GM12878 (cell line): Measurements from ENCODE around the gene RBM19.

Source experiments
- BMI1 ChIP-seq: fragments of 450-650 bp; IDR thresholded peaks from 2 replicates; pipeline ENCODE4 v1.6.1; 2016; ENCODE audit warnings: mild to moderate bottlenecking, moderate library complexity, borderline replicate concordance
- EED ChIP-seq: sonication (generic); IDR thresholded peaks from 2 replicates; pipeline ENCODE4 v1.6.1; 2016; ENCODE audit warnings: antibody characterized with exemption, low read depth
- FOXK2 ChIP-seq: fragments of 450-650 bp; IDR thresholded peaks from 2 replicates; pipeline ENCODE4 v1.6.1; 2017; ENCODE audit warnings: mild to moderate bottlenecking, moderate library complexity
- HDAC2 ChIP-seq: fragments of 200-600 bp; sonication (generic); IDR thresholded peaks from 2 replicates; pipeline ENCODE4 v1.6.1; 2017
- HDGF ChIP-seq: fragments of 450-650 bp; IDR thresholded peaks from 2 replicates; pipeline ENCODE4 v1.6.1; 2016; ENCODE audit warnings: antibody characterized with exemption
- POLR2A ChIP-seq: IDR thresholded peaks from 2 replicates; pipeline ENCODE4 v1.6.1; 2011; ENCODE audit warnings: low read depth, mild to moderate bottlenecking, low read length
- RFX5 ChIP-seq: IDR thresholded peaks from 2 replicates; pipeline ENCODE4 v1.6.1; 2011; ENCODE audit warnings: low read depth, low read length, improper control_type of control experiment
- SIX5 ChIP-seq: IDR thresholded peaks from 2 replicates; pipeline ENCODE4 v1.6.1; 2011; ENCODE audit warnings: mild to moderate bottlenecking, low read depth, low read length, moderate library complexity; ENCODE audit not compliant: severe bottlenecking
- TCF12 ChIP-seq: IDR thresholded peaks from 2 replicates; pipeline ENCODE4 v1.6.1; 2011; ENCODE audit warnings: low read depth, mild to moderate bottlenecking, low read length
- TF ChIP-seq, protein P1 (sequence below), 3 experiments: IDR thresholded peaks in 2 of 3; conservative IDR thresholded peaks in 1 of 3; 2 replicates each; pipeline ENCODE4 v1.5.1; 2011; ENCODE audit warnings: low read depth in 3 of 3, low read length in 3 of 3, mild to moderate bottlenecking in 3 of 3, control low read depth in 2 of 3, moderate library complexity in 2 of 3, inconsistent platforms in 1 of 3, mixed read lengths in 1 of 3; ENCODE audit not compliant: control insufficient read depth in 2 of 3, insufficient read depth in 1 of 3; ENCODE audit errors: extremely low read depth in 1 of 3
- TF ChIP-seq, protein P2 (sequence below): IDR thresholded peaks from 2 replicates; pipeline ENCODE4 v1.6.1; 2012; ENCODE audit warnings: low read depth, low read length, improper control_type of control experiment
- TF ChIP-seq, protein P3 (sequence below): fragments of 450-650 bp; formaldehyde crosslinking; IDR thresholded peaks from 2 replicates; pipeline ENCODE4 v1.4.0; 2020; ENCODE audit warnings: mild to moderate bottlenecking, moderate library complexity
- TF ChIP-seq, protein P4 (sequence below): IDR thresholded peaks from 2 replicates; pipeline ENCODE4 v1.6.1; 2011; ENCODE audit warnings: low read depth, low read length, improper control_type of control experiment, borderline replicate concordance

DNA sequence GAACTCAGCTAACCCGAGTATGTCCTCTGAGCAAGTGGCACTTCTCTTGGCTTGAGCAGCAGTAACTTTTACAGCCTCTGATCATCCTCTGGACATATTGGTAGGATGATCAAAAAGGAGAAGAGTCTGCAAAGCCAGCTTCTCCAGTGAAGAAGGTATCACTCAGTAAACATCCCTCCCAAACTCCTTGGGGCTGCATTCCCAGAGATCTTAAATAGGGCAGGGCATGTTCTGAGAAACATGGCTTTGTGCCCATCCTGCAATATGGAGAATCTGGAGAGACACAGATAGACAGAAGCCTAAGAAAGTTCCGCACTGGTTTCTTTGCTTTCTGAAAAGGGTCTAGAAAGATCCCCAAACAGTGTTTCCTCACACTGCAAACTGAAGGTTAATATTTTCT, 65.4 kb downstream of the RBM19 start:
- TF ChIP-seq RFX5 (no peak), FOXK2 (no peak), POLR2A (no peak), BMI1 (no peak), EED (no peak), HDGF (no peak), HDAC2 (no peak), TCF12 (no peak), SIX5 (no peak)
- TF ChIP-seq, protein P1, sequence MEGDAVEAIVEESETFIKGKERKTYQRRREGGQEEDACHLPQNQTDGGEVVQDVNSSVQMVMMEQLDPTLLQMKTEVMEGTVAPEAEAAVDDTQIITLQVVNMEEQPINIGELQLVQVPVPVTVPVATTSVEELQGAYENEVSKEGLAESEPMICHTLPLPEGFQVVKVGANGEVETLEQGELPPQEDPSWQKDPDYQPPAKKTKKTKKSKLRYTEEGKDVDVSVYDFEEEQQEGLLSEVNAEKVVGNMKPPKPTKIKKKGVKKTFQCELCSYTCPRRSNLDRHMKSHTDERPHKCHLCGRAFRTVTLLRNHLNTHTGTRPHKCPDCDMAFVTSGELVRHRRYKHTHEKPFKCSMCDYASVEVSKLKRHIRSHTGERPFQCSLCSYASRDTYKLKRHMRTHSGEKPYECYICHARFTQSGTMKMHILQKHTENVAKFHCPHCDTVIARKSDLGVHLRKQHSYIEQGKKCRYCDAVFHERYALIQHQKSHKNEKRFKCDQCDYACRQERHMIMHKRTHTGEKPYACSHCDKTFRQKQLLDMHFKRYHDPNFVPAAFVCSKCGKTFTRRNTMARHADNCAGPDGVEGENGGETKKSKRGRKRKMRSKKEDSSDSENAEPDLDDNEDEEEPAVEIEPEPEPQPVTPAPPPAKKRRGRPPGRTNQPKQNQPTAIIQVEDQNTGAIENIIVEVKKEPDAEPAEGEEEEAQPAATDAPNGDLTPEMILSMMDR (IDR thresholded peaks at IDR 0.05 in 2 of 3, conservative IDR thresholded peaks at IDR 0.05 in 1 of 3; ENCODE audit: control insufficient read depth in 2 of 3, extremely low read depth in 1 of 3, insufficient read depth in 1 of 3, low read depth in 3 of 3, low read length in 3 of 3): no peak
- TF ChIP-seq, protein P2, sequence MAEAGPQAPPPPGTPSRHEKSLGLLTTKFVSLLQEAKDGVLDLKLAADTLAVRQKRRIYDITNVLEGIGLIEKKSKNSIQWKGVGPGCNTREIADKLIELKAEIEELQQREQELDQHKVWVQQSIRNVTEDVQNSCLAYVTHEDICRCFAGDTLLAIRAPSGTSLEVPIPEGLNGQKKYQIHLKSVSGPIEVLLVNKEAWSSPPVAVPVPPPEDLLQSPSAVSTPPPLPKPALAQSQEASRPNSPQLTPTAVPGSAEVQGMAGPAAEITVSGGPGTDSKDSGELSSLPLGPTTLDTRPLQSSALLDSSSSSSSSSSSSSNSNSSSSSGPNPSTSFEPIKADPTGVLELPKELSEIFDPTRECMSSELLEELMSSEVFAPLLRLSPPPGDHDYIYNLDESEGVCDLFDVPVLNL: no peak
- TF ChIP-seq, protein P3, sequence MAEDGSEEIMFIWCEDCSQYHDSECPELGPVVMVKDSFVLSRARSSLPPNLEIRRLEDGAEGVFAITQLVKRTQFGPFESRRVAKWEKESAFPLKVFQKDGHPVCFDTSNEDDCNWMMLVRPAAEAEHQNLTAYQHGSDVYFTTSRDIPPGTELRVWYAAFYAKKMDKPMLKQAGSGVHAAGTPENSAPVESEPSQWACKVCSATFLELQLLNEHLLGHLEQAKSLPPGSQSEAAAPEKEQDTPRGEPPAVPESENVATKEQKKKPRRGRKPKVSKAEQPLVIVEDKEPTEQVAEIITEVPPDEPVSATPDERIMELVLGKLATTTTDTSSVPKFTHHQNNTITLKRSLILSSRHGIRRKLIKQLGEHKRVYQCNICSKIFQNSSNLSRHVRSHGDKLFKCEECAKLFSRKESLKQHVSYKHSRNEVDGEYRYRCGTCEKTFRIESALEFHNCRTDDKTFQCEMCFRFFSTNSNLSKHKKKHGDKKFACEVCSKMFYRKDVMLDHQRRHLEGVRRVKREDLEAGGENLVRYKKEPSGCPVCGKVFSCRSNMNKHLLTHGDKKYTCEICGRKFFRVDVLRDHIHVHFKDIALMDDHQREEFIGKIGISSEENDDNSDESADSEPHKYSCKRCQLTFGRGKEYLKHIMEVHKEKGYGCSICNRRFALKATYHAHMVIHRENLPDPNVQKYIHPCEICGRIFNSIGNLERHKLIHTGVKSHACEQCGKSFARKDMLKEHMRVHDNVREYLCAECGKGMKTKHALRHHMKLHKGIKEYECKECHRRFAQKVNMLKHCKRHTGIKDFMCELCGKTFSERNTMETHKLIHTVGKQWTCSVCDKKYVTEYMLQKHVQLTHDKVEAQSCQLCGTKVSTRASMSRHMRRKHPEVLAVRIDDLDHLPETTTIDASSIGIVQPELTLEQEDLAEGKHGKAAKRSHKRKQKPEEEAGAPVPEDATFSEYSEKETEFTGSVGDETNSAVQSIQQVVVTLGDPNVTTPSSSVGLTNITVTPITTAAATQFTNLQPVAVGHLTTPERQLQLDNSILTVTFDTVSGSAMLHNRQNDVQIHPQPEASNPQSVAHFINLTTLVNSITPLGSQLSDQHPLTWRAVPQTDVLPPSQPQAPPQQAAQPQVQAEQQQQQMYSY (CRISPR knock-in tag): no peak
- TF ChIP-seq, protein P4, sequence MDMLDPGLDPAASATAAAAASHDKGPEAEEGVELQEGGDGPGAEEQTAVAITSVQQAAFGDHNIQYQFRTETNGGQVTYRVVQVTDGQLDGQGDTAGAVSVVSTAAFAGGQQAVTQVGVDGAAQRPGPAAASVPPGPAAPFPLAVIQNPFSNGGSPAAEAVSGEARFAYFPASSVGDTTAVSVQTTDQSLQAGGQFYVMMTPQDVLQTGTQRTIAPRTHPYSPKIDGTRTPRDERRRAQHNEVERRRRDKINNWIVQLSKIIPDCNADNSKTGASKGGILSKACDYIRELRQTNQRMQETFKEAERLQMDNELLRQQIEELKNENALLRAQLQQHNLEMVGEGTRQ: no peak
